Esophagus squamous epithelium (tissue), 4 donors: ENCODE results near the gene CAVIN4.
A peak's percentile ranks its signal among the peaks of the same experiment; 100 is the strongest.

Experiments used
- POLR2A ChIP-seq, 4 donors: fragments of 450-650 bp; IDR thresholded peaks; one replicate each; pipeline ENCODE4 v1.6.1; 2017; ENCODE audit warnings: antibody characterized with exemption in 4 of 4, mild to moderate bottlenecking in 4 of 4, moderate library complexity in 3 of 4
- TF ChIP-seq, protein P1 (sequence below), 6 experiments: fragments of 450-650 bp in 4 of 6; fragments of 200-600 bp in 2 of 6; sonication (generic) in 2 of 6; IDR thresholded peaks; one replicate each; pipeline ENCODE4 v1.5.1; 2016 to 2019; ENCODE audit warnings: antibody characterized with exemption in 6 of 6, mild to moderate bottlenecking in 4 of 6, moderate library complexity in 4 of 6

DNA sequence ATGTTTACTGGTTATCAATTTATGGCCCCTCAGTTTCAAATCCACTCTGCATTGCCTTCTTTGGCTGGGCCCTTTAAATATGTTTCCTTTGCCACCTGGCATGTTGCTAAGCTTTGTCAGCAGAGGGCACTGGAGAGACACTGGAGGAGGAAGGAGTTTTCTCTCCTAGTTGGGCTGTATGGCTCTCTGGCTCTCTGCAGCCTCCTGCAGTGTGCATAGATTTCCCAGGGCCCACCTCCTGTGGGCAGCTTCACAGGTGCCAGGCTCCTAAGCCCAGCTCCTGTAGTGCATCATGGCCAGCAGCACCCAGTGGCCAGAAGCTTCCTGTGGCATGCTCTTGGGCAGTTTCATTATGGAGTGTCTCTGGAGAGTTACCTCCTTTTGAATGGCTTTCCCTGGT is 23.3 kb downstream of the CAVIN4 start:
- TF ChIP-seq POLR2A (IDR thresholded peaks at IDR 0.05), result no peak
- TF ChIP-seq, protein P1, sequence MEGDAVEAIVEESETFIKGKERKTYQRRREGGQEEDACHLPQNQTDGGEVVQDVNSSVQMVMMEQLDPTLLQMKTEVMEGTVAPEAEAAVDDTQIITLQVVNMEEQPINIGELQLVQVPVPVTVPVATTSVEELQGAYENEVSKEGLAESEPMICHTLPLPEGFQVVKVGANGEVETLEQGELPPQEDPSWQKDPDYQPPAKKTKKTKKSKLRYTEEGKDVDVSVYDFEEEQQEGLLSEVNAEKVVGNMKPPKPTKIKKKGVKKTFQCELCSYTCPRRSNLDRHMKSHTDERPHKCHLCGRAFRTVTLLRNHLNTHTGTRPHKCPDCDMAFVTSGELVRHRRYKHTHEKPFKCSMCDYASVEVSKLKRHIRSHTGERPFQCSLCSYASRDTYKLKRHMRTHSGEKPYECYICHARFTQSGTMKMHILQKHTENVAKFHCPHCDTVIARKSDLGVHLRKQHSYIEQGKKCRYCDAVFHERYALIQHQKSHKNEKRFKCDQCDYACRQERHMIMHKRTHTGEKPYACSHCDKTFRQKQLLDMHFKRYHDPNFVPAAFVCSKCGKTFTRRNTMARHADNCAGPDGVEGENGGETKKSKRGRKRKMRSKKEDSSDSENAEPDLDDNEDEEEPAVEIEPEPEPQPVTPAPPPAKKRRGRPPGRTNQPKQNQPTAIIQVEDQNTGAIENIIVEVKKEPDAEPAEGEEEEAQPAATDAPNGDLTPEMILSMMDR (IDR thresholded peaks at IDR 0.05), result peak in 4 of 6 experiments; percentile 33 to 61 (median 36)
